Measurements from ENCODE around the gene TAPT1. TPM values are rescaled to one million over a fixed set of nuclear protein-coding genes. Genes with fewer than 3 reads are reported as not detected.
A peak's percentile ranks its signal among the peaks of the same experiment; 100 is the strongest.

The TAPT1 gene
- total RNA-seq, 2 experiments from 2014 or later = 31.9 to 34.3 TPM

DNA sequence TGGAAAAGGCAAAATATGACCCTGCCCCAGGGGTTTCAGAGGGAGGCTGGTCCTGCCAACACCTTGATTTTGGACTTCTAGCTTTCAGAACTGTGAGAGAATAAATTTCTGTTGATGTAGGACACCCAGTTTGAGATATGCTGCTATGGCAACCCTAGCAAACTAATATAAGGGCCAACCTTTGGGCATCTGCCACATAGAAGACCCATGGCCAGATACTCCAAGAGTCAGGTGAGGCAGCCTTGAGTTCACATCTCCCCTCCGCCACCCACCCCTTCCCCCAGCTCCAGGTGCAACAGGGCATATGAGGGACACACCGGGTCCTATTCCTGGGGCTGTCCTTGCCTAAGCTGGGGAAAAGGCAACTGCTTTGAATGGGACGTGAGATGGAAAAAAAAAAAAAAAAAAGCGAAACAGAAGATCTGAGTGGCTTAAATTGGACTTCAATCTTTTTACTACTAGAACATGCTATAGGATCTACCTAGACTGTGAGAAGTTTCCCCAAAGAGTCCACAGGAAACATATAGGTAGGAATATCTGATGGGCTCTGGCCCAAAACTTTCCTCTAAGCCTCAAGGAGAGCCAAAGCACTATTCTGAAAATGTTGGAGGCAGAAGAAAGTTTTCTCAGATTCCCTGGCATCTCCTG is 85.9 kb downstream of the TAPT1 start:
- H3K36me3 Mint-ChIP-seq (ENCODE audit: low read depth) = no peaks in the 10 kb centered on the region
- H3K27me3 Mint-ChIP-seq (ENCODE audit: low read depth) = peaks cover 2% of the 10 kb centered on the region

DNA sequence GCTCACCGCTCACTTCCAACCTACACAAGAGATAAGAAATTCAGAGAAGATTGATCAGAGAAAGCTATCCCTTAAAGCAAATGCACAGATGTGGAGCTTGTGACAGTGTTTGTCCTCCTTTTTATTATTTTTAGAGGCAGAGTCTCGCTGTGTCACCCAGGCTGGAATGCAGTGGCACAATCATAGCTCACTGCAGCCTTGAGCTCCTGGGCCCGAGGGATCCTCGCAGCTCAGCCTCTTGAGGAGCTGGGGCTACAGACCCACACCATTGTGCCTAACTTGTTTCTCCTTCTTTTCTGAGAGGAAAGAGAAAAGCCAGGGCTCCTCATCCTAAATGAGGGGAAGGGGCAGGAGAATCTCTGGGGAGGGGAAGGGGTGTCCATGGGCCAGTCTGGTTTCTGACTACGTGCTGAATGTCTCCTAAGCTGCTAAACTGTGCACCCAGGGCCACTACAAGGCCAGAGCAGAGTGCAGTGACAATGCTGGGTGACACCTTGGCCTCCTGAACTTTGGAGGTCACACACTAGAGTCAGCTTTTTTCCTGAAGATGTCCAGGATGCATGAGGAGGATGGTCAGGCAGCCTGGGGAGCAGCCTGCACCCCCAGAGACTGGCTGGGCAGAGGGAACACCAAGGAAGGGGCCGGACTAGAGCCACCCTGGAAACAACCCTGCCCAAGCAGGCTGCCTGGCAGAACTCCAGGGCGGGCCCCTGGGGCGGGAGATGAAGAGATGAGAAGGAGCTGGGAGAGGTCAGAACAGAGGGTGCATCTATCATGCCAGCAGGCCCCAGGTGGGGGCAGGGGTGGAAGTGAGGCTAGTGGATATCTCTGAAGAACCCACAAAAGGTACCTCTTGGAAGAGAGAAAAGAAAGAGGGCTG is 87.0 kb downstream of the TAPT1 start:
- Mint-ChIP-seq H3K27ac (no peak overlapping the region), H3K4me1 (ENCODE audit: low read depth) (no peaks in the 10 kb centered on the region), H3K27me3 (ENCODE audit: low read depth) (peaks cover 2% of the 10 kb centered on the region), H3K9me3 (ENCODE audit: insufficient read depth) (peaks cover 5% of the 10 kb centered on the region), H3K4me3 (no peak overlapping the region), H3K36me3 (ENCODE audit: low read depth) (no peaks in the 10 kb centered on the region)
- DNase-seq = no peak
- ChIA-PET CTCF (interaction anchor here (1.2 kb wide), 1 partner anchor 126 kb away, joined by 3 read pairs; no protein-coding TSS in a partner anchor), POLR2A (no interaction called here)
- no peak for ATAC-seq

More for the DNA sequence above, 85.9 kb downstream of the TAPT1 start:
- Mint-ChIP-seq H3K4me1 (ENCODE audit: low read depth) (no peaks in the 10 kb centered on the region), H3K9me3 (ENCODE audit: insufficient read depth) (peaks cover 7% of the 10 kb centered on the region), H3K4me3 (no peak overlapping the region), H3K27ac (no peak overlapping the region)
- ChIA-PET POLR2A (no interaction called here), CTCF (interaction anchor here (1.2 kb wide), 1 partner anchor 125 kb away, joined by 3 read pairs; no protein-coding TSS in a partner anchor)
- no peak for DNase-seq
- ATAC-seq = no peak

DNA sequence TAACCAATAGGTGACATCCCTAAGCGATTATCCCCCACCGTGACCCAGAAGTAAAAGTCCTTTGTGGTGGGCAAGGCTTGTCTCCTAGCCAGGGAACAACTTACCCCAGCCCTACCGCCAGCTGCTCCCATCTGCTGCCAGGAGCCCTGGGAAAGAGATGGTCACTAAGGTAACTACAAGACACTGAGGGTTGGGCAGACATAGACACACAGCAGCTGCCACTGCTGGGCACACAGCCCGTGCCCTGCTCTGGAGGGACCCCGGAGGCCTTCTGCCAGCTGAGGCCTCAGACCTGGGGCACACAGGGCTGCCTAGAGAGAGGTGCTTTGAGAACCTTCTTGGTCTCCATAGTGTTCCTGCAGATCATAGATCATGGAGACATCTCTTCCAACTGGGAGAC is 89.4 kb downstream of the TAPT1 start:
- Mint-ChIP-seq H3K4me3 (no peak overlapping the region), H3K9me3 (ENCODE audit: insufficient read depth) (peaks cover 5% of the 10 kb centered on the region), H3K27ac (no peak overlapping the region), H3K36me3 (ENCODE audit: low read depth) (no peaks in the 10 kb centered on the region), H3K27me3 (ENCODE audit: low read depth) (peaks cover 2% of the 10 kb centered on the region), H3K4me1 (ENCODE audit: low read depth) (no peaks in the 10 kb centered on the region)
- ATAC-seq = no peak
- DNase-seq = no peak
- POLR2A ChIA-PET = no interaction called here
- CTCF ChIA-PET = no interaction called here

DNA sequence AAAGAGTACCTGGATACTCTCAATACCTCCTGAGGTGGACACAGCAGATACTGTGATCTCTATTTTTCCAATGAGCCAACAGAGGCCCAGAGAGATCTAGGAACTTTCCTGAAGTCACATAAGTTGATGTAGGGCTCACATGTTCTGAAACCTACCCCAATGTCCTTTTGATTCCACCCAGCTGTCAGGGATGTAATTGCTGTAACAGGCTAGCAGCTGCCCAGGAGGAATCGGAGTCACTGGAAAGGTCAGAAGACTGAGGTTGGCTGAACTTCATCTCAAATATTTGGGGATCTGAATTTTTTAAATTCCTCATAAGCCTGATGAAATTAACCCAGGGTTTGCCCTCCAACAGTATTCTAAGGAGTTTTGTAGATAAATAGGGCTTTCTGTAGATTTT is 90.0 kb downstream of the TAPT1 start:
- CTCF ChIA-PET = no interaction called here
- H3K36me3 Mint-ChIP-seq (ENCODE audit: low read depth) = no peaks in the 10 kb centered on the region
- no peak for ATAC-seq

DNA sequence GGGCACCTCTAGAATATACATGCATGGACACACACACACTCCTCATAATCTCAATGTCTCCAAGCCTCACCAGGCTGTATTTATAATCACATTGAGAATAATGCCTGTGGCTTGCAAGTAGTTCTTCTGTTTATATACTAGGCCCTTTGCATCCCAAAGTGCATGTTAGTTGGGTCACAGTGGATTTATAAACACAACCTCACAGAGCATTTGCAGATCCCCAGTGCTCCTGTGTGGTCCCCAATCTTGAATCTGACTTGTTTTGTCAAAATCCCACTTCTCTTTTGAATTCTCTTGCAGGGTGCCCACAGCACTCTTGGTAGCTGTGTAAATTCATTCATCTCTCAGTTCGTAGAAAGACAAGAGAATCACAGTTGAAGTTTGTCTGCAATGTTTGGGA is 92.9 kb downstream of the TAPT1 start:
- CTCF ChIA-PET = interaction anchor here (1.5 kb wide), 1 partner anchor 24 kb away, joined by 5 read pairs; no protein-coding TSS in a partner anchor
- no peak for DNase-seq
- POLR2A ChIA-PET = no interaction called here
- Mint-ChIP-seq H3K4me1 (ENCODE audit: low read depth) (no peaks in the 10 kb centered on the region), H3K9me3 (ENCODE audit: insufficient read depth) (no peaks in the 10 kb centered on the region), H3K27ac (no peak overlapping the region), H3K36me3 (ENCODE audit: low read depth) (no peaks in the 10 kb centered on the region), H3K4me3 (no peak overlapping the region), H3K27me3 (ENCODE audit: low read depth) (no peaks in the 10 kb centered on the region)
- ATAC-seq = no peak

More for the DNA sequence above, 90.0 kb downstream of the TAPT1 start:
- POLR2A ChIA-PET = no interaction called here
- no peak overlapping the region for H3K27ac Mint-ChIP-seq
- no peak overlapping the region for H3K4me3 Mint-ChIP-seq
- no peaks in the 10 kb centered on the region for H3K4me1 Mint-ChIP-seq (ENCODE audit: low read depth)
- H3K9me3 Mint-ChIP-seq (ENCODE audit: insufficient read depth) = peaks cover under 1% of the 10 kb centered on the region
- no peaks in the 10 kb centered on the region for H3K27me3 Mint-ChIP-seq (ENCODE audit: low read depth)
- no peak for DNase-seq

DNA sequence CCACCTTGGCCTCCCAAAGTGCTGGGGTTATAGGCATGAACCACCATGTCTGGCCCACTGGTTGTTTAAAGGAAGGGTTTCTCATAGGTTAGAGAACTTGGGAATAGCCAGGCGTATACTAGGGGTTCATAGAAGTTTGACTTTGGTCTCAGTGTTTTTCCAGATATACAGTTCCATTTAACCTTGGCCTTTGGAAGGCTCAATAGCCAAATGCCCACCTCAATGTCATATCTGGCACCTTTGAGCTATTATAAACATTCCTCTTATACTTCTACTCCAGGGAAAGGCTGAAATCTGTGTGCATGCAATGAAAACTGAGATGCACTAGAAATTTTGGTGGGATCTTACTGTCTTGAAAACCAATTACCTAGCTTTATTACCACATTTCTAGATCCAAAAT is 95.0 kb downstream of the TAPT1 start:
- Mint-ChIP-seq H3K27me3 (ENCODE audit: low read depth) (no peaks in the 10 kb centered on the region), H3K27ac (no peak overlapping the region), H3K4me1 (ENCODE audit: low read depth) (no peaks in the 10 kb centered on the region), H3K36me3 (ENCODE audit: low read depth) (no peaks in the 10 kb centered on the region), H3K4me3 (no peak overlapping the region), H3K9me3 (ENCODE audit: insufficient read depth) (no peaks in the 10 kb centered on the region)
- POLR2A ChIA-PET = no interaction called here
- ATAC-seq (no peak), DNase-seq (no peak)
- CTCF ChIA-PET = interaction anchor here (0.7 kb wide), 1 partner anchor 20 kb away, joined by 4 read pairs; no protein-coding TSS in a partner anchor

DNA sequence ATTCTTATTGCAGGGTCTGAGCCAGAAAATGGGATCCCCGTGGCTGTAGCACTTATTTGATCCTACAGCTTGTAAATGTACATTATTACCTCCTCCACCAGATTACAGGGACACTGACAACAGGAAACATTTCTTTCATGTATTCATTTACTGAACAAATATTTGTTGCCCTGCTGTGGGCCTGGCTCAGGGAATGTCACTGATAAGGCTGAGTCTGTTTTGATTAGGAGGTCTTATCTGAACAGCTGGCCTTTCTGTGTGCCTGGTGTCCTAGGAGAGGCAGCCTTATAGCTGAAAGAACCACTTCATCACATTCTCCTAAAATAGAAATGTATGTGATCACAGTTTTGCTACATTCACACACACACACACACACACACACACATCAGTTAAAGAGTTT is 96.9 kb downstream of the TAPT1 start:
- DNase-seq (no peak), ATAC-seq (no peak)
- ChIA-PET POLR2A (no interaction called here), CTCF (no interaction called here)
- Mint-ChIP-seq H3K27me3 (ENCODE audit: low read depth) (no peaks in the 10 kb centered on the region), H3K36me3 (ENCODE audit: low read depth) (no peaks in the 10 kb centered on the region), H3K27ac (no peak overlapping the region), H3K4me1 (ENCODE audit: low read depth) (no peaks in the 10 kb centered on the region), H3K9me3 (ENCODE audit: insufficient read depth) (no peaks in the 10 kb centered on the region), H3K4me3 (no peak overlapping the region)

DNA sequence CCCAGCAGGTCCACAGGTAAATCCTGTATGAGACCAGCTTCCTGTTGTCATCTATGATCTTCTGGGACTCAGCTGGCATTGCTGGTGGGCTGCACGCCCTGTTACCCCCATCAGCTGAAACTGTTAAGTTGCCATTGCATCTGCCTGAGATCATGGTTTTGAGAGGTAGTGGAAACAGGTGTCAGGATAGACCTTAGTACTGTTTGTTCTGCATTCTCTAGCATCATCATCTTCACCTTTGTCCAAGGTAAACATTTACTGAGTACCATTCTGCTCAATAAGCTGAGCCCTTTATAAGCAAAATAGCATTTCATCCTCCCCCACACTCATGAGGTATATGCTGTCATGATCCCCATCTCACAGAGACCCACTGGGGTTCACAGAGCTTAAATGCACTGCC is 99.6 kb downstream of the TAPT1 start:
- no peak for DNase-seq
- ChIA-PET POLR2A (no interaction called here), CTCF (interaction anchor here (0.6 kb wide), 1 partner anchor 766 kb away, joined by 3 read pairs; no protein-coding TSS in a partner anchor)
- Mint-ChIP-seq H3K9me3 (ENCODE audit: insufficient read depth) (no peaks in the 10 kb centered on the region), H3K4me1 (ENCODE audit: low read depth) (peaks cover 17% of the 10 kb centered on the region), H3K4me3 (no peak overlapping the region), H3K27me3 (ENCODE audit: low read depth) (no peaks in the 10 kb centered on the region), H3K36me3 (ENCODE audit: low read depth) (no peaks in the 10 kb centered on the region), H3K27ac (no peak overlapping the region)
- no peak for ATAC-seq

DNA sequence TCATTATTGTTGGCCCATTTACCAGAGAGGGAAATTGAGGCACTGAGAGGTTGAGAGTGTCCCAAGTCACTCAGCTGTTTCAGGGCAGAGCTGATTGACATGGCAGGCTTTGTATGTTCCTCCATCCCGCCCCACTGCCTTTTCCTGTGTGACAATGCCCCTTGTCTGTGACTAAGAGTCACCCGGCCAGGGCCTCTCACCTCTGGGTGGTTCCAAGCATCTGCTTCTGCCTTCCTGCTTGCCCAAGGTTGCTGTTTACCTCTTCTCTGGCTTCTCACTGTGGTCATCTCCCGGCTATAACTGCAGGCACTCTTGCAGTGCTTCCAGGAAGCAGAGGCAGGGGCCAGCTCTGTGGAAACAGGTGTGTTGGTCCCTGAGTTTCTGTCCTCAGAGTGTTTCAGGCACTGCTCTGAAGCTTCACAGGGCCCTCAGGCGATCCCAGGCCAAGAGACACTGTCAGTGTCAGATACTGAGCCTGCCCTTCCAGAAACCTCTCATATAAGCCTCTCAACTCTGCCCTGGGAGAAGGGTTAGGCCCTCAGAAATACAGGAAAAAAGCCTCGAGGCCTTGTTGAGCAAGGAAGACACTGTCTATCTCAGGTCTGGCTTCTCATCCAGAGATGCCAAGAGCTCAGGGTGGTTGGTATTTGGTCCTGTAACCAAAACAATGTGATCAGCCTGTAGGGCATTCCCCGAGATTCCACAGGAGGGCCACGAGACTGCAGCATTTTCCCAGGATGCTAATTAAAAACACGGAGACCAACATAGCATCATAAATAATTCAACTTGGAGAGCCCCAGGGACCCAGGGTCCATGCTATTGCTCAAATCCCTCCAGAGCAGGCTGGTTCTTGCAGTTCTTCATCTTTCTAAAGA is 100.5 kb downstream of the TAPT1 start:
- POLR2A ChIA-PET = no interaction called here
- DNase-seq = no peak
- Mint-ChIP-seq H3K4me1 (ENCODE audit: low read depth) (peaks cover 17% of the 10 kb centered on the region), H3K27me3 (ENCODE audit: low read depth) (no peaks in the 10 kb centered on the region), H3K9me3 (ENCODE audit: insufficient read depth) (no peaks in the 10 kb centered on the region), H3K4me3 (no peak overlapping the region), H3K36me3 (ENCODE audit: low read depth) (no peaks in the 10 kb centered on the region), H3K27ac (no peak overlapping the region)
- no peak for ATAC-seq
- CTCF ChIA-PET = no interaction called here

DNA sequence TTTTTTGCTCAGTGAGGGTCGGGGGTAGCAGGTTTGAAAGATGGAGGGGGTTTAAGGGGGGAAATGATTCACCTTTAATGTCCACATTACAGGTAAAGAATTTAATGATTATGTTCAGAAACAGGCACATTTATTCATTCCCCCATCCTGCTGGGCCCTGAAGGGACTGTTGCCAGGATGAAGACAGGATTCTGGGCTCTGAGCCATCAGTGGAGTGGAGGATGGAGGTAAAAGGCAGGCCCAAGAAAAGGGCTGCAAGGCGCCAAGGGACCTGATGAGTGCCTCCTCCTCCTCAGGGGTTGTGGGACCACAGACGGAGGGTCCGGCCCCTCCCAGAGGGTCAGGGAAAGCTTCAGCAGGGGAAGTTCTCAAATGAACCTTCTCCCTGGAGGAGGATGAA is 102.0 kb downstream of the TAPT1 start:
- CTCF ChIA-PET = interaction anchor here (2.0 kb wide), 1 partner anchor 141 kb away, joined by 4 read pairs; no protein-coding TSS in a partner anchor

DNA sequence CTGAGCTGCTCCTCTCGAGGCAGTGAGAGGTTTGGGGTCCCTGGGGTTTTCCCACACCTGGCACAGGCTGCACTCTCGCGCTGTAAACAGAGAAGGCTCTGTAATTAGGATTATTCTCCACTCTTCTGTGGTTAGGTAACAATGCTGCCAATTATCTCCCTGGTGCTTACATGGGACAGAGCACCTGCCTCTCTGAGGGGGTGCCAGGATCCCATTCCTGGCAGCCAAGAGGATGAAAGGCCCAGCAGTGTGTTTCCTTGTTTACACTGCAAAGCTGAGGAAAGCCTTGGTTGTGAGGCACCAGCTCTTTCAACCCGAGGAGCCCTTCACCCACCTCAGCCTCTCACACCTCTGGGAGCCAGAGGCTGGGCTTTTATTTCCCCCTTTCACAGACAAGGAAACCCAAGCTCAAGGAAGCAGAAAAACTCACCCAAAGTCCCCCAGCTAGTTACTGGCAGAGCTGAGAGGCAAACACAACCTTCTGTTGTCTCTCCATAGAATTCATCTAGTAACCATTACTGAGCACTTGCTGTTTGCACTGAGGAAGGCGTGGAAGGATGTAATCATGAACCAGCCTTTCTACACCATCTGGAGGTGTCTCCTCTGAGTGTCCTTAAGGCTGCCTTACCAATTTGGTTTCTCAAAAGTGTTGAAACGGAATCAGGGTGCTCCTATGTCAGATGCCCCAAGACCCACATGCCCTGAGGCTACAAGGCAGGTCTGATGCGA is 102.8 kb downstream of the TAPT1 start:
- Mint-ChIP-seq H3K9me3 (ENCODE audit: insufficient read depth) (no peaks in the 10 kb centered on the region), H3K4me1 (ENCODE audit: low read depth) (peaks cover 17% of the 10 kb centered on the region), H3K4me3 (no peak overlapping the region), H3K27me3 (ENCODE audit: low read depth) (no peaks in the 10 kb centered on the region), H3K36me3 (ENCODE audit: low read depth) (no peaks in the 10 kb centered on the region), H3K27ac (no peak overlapping the region)
- ChIA-PET CTCF (interaction anchor here (0.8 to 2.0 kb wide), 3 partner anchors 82 to 141 kb away, joined by 3 to 4 read pairs (median 4); no protein-coding TSS in a partner anchor), POLR2A (interaction anchor here (0.5 kb wide), 1 partner anchor 85 kb away, joined by 3 read pairs; no protein-coding TSS in a partner anchor)
- DNase-seq (no peak), ATAC-seq (peak; percentile 33)

More for the DNA sequence above, 102.0 kb downstream of the TAPT1 start:
- DNase-seq (no peak), ATAC-seq (no peak)
- Mint-ChIP-seq H3K9me3 (ENCODE audit: insufficient read depth) (no peaks in the 10 kb centered on the region), H3K4me1 (ENCODE audit: low read depth) (peaks cover 17% of the 10 kb centered on the region), H3K36me3 (ENCODE audit: low read depth) (no peaks in the 10 kb centered on the region), H3K27me3 (ENCODE audit: low read depth) (no peaks in the 10 kb centered on the region), H3K4me3 (no peak overlapping the region), H3K27ac (no peak overlapping the region)
- POLR2A ChIA-PET = no interaction called here

All from activated CD8-positive, alpha-beta T cell treated with anti-CD3 and anti-CD28 coated beads, Interleukin-2, amount 10 ng/mL, durations not matched to agents 7 days and 5 days (primary cell).